ENCODE measurements around the gene EIF3I.

GRCh38 chr1:32198237-32199042 is 23.8 kb upstream of the EIF3I start:
- TF ChIP-seq CTCF (conservative IDR thresholded peaks at IDR 0.05 in 1 of 2, IDR thresholded peaks at IDR 0.05 in 1 of 2; ENCODE audit: low read depth in 1 of 2, low read length in 2 of 2), result no peak
- no peak for TF ChIP-seq EZH2 (IDR thresholded peaks at IDR 0.05; ENCODE audit: low read length, missing control alignments)
